ENCODE data around the gene MILR1. TPM values are rescaled to one million over a fixed set of nuclear protein-coding genes. Genes with fewer than 3 reads are reported as not detected.

Gene MILR1
- total and polyA plus RNA-seq, 2 donors (not counting 3 experiments of a cell fraction or from before 2014, with no cell fraction given), result 1.2 to 17.8 TPM

DNA sequence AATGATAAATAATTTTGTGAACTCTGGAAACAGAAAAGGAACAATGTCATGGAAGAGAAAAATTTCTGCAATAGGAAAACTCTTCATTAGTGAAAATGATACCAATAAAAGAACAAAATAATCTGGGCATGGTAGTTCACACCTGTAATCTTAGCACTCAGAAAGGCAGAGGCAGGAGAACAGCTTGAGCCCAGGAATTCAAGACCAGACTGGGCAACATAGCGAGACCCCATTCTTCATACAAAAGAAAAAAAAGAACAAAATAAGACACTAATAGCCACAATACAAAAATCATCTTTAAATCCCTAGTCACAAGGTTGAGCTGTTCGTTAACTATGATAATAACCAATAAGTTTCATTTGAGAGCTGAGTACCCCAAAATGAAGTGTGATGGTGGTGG lies 39.4 kb downstream of the MILR1 start:
- no peak for TF ChIP-seq EZH2 (IDR thresholded peaks at IDR 0.05; ENCODE audit: borderline replicate concordance, low read depth, low read length, severe bottlenecking)
- TF ChIP-seq POLR2AphosphoS5 (IDR thresholded peaks at IDR 0.05; ENCODE audit: insufficient read depth, low read depth, low read length), result no peak
- TF ChIP-seq FOS (IDR thresholded peaks at IDR 0.05; ENCODE audit: borderline replicate concordance, insufficient read depth, low read length), result no peak
- POLR2A ChIA-PET, result no interaction called here
- BruUV-seq (replicated peaks), result no TSS peak
- no peak for DNase-seq (ENCODE audit: low read depth, low spot score)
- Histone ChIP-seq H3K9me1 (replicated peaks; ENCODE audit: control insufficient read depth, extremely low read depth, insufficient read depth, low read length) (no peaks in the 10 kb centered on the region), H3K79me2 (ENCODE audit: control insufficient read depth, insufficient read depth, low read length) (no peaks in the 10 kb centered on the region), H3K27ac (ENCODE audit: insufficient read depth, low read depth, low read length) (no peak overlapping the region), H4K20me1 (replicated peaks; ENCODE audit: control insufficient read depth, extremely low read depth, insufficient read depth, low read length) (no peaks in the 10 kb centered on the region), H3K4me1 (ENCODE audit: control insufficient read depth, extremely low read depth, insufficient read depth, low read length) (peaks cover 6% of the 10 kb centered on the region), H3K27me3 (ENCODE audit: control insufficient read depth in 2 of 2, insufficient read depth in 2 of 2, low read length in 2 of 2) (no peaks in the 10 kb centered on the region), H3K9ac (replicated peaks; ENCODE audit: extremely low read depth, insufficient read depth, low read length) (no peak overlapping the region), H3K9me3 (replicated peaks; ENCODE audit: control insufficient read depth, insufficient read depth, low read length) (no peaks in the 10 kb centered on the region), H3K4me3 (replicated peaks in 1 of 3; ENCODE audit: insufficient read depth in 1 of 3, low read depth in 1 of 3, low read length in 3 of 3) (no peak overlapping the region), H3K36me3 (ENCODE audit: control insufficient read depth in 2 of 2, extremely low read depth in 1 of 2, insufficient read depth in 2 of 2, low read length in 2 of 2) (peaks cover 7 to 15% of the 10 kb centered on the region in 2 experiments), H2AFZ (ENCODE audit: low read depth, low read length) (no peak overlapping the region), H3K4me2 (ENCODE audit: insufficient read depth, low read length) (no peak overlapping the region)
- dilution Hi-C loops (cut with MboI; ENCODE audit: extremely low pct_ligation_motif_present, low sequenced_read_pairs) (loop anchor here (10.0 kb wide), 1 partner anchor 184 kb away; no protein-coding TSS in a partner anchor), intact Hi-C loops (cut with micrococcal nuclease) (no loop called here)
- no peak for FAIRE-seq
- CTCF ChIA-PET, result interaction anchor here (6.5 kb wide), 1 partner anchor 67 kb away, joined by 345 read pairs; no protein-coding TSS in a partner anchor

DNA sequence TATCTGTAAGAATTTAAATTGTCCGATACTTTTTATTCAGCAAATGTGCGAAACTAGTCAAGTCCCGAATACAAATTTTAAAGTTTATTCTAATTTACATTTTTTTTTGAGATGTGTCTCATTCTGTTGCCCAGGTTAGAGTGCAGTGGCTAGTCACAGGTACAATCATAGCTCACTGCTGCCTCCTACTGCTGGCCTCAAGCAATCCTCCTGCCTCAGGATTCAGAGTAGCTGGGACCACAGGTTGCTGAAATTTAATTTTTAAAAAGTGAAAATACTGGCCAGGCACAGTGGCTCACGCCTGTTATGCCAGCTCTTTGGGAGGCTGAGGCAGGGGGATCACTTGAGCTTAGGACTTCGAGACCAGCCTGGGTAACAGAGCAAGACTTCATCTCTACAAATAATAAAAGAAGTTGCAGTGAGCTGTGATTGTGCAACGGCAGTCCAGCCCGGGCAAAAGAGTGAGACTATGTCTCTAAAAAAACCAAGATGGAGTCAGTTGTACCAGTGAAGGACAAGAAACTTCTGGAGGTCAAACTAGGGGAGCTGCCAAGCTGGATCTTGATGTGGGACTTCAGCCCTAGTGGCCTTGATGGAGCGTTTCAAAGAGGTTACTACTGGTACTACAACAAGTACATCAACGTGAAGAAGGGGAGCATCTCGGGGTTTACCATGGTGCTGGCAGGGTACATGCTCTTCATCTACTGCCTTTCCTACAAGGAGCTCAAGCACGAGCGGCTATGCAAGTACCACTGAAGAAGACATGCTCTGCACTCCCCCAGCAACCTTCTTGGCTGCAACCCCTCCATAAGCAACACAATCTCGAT lies 42.3 kb downstream of the MILR1 start:
- Histone ChIP-seq H3K9ac (replicated peaks; ENCODE audit: extremely low read depth, insufficient read depth, low read length) (no peak overlapping the region), H3K4me1 (ENCODE audit: control insufficient read depth, extremely low read depth, insufficient read depth, low read length) (peaks cover 15% of the 10 kb centered on the region), H4K20me1 (replicated peaks; ENCODE audit: control insufficient read depth, extremely low read depth, insufficient read depth, low read length) (no peaks in the 10 kb centered on the region), H3K9me3 (replicated peaks; ENCODE audit: control insufficient read depth, insufficient read depth, low read length) (no peaks in the 10 kb centered on the region), H3K4me3 (replicated peaks in 1 of 3; ENCODE audit: insufficient read depth in 1 of 3, low read depth in 1 of 3, low read length in 3 of 3) (no peak overlapping the region), H3K27me3 (ENCODE audit: control insufficient read depth in 2 of 2, insufficient read depth in 2 of 2, low read length in 2 of 2) (no peaks in the 10 kb centered on the region), H3K27ac (ENCODE audit: insufficient read depth, low read depth, low read length) (no peak overlapping the region), H3K4me2 (ENCODE audit: insufficient read depth, low read length) (no peak overlapping the region), H3K36me3 (ENCODE audit: control insufficient read depth in 2 of 2, extremely low read depth in 1 of 2, insufficient read depth in 2 of 2, low read length in 2 of 2) (peaks cover 4 to 15% of the 10 kb centered on the region in 2 experiments), H3K79me2 (ENCODE audit: control insufficient read depth, insufficient read depth, low read length) (peaks cover 17% of the 10 kb centered on the region), H3K9me1 (replicated peaks; ENCODE audit: control insufficient read depth, extremely low read depth, insufficient read depth, low read length) (no peaks in the 10 kb centered on the region), H2AFZ (ENCODE audit: low read depth, low read length) (no peak overlapping the region)
- intact Hi-C loops (cut with micrococcal nuclease) (loop anchor here (1.0 kb wide), 2 partner anchors 71 to 184 kb away; no protein-coding TSS in a partner anchor), dilution Hi-C loops (cut with MboI; ENCODE audit: extremely low pct_ligation_motif_present, low sequenced_read_pairs) (no loop called here)
- no peak for TF ChIP-seq GATA2 (IDR thresholded peaks at IDR 0.05; ENCODE audit: insufficient read depth, insufficient read length, low read depth, low read length)
- TF ChIP-seq, protein P1, sequence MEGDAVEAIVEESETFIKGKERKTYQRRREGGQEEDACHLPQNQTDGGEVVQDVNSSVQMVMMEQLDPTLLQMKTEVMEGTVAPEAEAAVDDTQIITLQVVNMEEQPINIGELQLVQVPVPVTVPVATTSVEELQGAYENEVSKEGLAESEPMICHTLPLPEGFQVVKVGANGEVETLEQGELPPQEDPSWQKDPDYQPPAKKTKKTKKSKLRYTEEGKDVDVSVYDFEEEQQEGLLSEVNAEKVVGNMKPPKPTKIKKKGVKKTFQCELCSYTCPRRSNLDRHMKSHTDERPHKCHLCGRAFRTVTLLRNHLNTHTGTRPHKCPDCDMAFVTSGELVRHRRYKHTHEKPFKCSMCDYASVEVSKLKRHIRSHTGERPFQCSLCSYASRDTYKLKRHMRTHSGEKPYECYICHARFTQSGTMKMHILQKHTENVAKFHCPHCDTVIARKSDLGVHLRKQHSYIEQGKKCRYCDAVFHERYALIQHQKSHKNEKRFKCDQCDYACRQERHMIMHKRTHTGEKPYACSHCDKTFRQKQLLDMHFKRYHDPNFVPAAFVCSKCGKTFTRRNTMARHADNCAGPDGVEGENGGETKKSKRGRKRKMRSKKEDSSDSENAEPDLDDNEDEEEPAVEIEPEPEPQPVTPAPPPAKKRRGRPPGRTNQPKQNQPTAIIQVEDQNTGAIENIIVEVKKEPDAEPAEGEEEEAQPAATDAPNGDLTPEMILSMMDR (IDR thresholded peaks at IDR 0.05; ENCODE audit: extremely low read depth in 1 of 2, insufficient read depth in 1 of 2, low read depth in 1 of 2, low read length in 2 of 2), result peak; percentile 74 to 76
- no peak for TF ChIP-seq EZH2 (IDR thresholded peaks at IDR 0.05; ENCODE audit: borderline replicate concordance, low read depth, low read length, severe bottlenecking)
- TF ChIP-seq POLR2AphosphoS5 (IDR thresholded peaks at IDR 0.05; ENCODE audit: insufficient read depth, low read depth, low read length), result no peak
- TF ChIP-seq MYC (IDR thresholded peaks at IDR 0.05; ENCODE audit: low read depth, low read length), result no peak
- BruUV-seq (replicated peaks), result no TSS peak
- ChIA-PET POLR2A (interaction anchor here (1.1 kb wide), 1 partner anchor 71 kb away, joined by 7 read pairs; no protein-coding TSS in a partner anchor), CTCF (interaction anchor here (0.6 to 6.5 kb wide), 34 partner anchors 13 to 447 kb away, joined by 3 to 345 read pairs (median 4); partner anchors contain the start of genes CEP95, DDX5, MILR1 and PECAM1)
- DNase-seq (ENCODE audit: low read depth, low spot score), result peak; percentile 58
- peak; percentile 57 for FAIRE-seq

Data from endothelial cell of umbilical vein (primary cell).